TTC549 (cell line): ENCODE results near the gene MSMO1.
A peak's percentile ranks its signal among the peaks of the same experiment; 100 is the strongest.
"Not testable (repeated sequence)": the region's sequence is repeated elsewhere in the genome, so short reads cannot be mapped to it uniquely, and the experiment has no call there.

Experiments used
- FAIRE-seq: peaks from 2 replicates; lab custom pipeline; 2012; peaks lifted over from hg19 to GRCh38; lab: Jason Lieb, UNC

MSMO1 gene

DNA sequence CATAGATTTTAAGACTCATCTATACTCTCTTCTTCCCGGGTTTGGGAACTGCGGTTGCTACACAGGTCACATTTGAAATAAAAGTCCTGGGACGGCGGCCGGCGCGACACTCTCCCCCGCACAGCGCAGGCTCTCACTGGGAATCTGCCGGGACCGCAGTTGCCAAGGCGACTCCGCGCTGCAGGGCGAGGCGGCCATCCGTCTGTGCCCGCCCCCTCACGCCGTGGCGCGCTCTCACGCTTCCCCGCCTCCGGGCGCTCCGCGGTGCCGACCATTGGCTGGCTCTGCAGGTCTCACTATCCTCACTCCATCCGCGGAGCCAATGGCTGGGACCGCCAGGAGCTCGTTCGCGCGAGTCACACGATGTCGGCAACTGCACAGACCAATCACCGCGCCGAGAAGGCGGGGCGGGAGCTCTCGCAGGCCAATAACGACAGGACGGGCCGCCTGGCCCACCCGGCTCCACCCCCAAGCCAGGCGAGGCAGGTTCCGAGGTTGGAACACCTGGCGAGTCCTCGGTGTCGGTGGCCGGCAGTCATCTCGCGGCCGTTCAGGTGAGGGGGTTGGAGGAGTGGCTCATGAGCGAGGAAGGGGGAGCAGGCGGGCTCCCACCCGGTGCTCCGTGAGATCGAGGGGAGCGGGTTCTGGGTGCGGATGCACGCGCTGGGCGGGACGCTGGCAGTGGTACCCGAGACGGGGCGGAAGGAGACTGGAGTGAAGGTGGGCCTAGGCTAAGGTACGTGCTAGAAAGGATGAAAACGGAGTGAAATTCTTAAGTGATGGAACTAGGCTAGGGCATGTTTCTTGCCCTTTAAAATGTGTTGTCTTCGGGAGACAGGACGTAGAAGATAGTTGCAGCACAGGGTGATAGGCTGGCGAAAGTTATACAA lies at the start of gene MSMO1:
MSMO1 (plus strand) TSS at position 459 of the 890 bp plus-strand sequence. CDS start 5,702 bp downstream, outside the sequence.
- FAIRE-seq: peak; percentile 78

DNA sequence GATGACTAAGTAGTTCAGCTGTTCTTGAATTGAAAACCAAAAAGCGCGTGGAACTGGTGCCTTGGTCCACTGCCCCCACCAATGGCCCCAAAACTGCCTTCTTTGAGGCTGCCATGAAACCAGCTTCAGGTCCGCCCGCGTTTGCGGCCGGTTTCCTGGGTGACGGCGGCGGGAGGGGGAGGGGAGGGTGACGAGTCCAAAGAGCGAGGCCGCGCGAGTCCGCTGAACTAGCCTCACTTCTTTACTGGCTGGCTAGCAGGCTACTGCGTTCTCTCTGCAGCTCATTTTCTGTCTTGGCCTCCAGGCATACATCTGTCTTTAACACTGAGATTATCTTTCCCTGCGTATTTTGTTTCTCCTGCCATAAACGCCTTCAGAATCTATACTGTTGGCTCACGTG lies 47.9 kb upstream of the MSMO1 start:
- not testable (repeated sequence) for FAIRE-seq

DNA sequence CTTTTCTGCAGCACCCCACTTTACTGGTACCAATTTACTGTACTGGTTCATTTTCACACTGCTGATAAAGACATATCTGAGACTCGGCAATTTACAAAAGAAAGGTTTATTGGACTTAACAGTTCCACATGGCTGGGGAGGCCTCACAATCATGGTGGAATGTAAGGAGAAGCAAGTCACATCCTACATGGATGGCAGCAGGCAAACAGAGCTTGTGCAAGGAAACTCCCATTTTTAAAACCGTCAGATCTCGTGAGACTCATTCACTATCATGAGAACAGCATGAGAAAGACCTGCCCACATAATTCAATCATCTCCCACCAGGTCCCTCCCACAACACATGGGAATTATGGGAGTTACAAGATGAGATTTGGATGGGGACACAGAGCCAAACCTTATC lies 42.8 kb upstream of the MSMO1 start:
- FAIRE-seq: not testable (repeated sequence)

GRCh38 chr4:165286619-165287340 lies 40.7 kb upstream of the MSMO1 start:
- FAIRE-seq: not testable (repeated sequence)

- no peak for FAIRE-seq
Observed at GRCh38 chr4:165288226-165288625, 39.2 kb upstream of the MSMO1 start.

DNA sequence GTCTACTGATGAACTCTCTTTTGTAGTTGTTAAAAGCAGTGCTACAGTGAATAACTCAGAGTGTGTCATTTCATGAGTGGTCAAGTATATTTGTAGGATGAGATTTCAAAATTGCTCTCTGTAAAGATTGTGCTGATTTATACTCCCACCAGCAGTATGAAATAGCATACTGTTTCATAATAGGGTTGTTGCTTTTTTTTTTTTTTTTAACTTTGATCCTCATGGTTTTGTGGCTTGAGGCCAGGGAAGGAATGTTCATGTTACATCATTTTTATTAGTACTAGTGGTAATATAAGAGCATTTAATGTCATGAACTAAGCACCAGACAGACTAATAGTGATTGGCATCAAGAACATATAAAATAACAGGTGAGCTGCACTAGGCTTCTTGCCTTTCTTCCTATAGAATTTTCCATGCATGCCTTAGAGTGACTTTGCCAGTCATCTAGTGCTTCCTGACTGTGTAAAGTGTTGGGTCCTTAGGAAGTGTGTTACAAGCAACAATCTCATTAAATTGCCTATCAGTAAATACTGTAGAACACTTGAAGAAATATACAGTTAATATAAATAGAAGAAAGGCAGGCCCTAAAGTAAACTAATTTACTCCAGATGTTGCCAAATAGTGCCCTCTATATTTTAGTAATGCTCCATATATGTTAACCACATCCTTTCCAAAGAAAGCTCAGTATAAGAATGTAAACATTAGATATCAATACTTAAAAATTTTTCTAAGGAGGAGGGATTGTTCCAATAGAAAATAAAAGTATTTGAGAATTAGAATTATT lies 38.6 kb upstream of the MSMO1 start:
- no peak for FAIRE-seq

GRCh38 chr4:165289423-165289785 lies 38.1 kb upstream of the MSMO1 start:
- no peak for FAIRE-seq

GRCh38 chr4:165293061-165293460 lies 34.4 kb upstream of the MSMO1 start:
- FAIRE-seq: no peak

DNA sequence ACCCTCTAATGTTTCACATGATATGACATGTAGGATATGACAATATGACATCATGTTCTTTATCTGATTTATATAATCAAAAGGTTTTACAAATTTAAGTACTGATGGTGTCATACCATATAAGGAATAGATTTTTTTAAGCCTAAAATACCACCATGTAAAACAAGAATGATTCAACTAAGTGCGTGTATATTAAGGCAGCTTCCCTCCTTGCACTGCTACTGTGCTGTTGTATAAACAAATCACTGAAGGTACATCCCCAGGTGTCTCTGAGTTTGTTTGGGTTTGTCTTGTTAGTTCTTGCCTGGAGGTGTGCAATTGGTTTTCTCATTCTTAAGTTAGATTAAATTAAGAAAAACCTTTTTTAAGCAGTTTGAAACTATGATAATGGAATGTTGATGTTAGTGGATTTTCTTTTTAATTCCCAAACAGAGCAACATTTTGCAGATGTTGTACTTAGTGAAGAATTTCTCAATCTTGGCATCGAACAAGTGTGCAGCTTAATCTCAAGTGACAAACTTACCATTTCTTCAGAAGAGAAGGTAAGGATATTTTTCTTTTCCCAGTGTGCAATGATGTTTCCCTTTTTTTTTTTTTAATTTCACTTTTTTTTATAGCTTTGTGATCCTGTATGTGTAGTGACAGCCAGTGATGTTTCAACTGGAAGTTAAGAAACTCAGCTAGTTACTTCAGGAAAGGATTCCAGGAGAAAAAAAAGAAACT lies 33.4 kb upstream of the MSMO1 start:
- no peak for FAIRE-seq

DNA sequence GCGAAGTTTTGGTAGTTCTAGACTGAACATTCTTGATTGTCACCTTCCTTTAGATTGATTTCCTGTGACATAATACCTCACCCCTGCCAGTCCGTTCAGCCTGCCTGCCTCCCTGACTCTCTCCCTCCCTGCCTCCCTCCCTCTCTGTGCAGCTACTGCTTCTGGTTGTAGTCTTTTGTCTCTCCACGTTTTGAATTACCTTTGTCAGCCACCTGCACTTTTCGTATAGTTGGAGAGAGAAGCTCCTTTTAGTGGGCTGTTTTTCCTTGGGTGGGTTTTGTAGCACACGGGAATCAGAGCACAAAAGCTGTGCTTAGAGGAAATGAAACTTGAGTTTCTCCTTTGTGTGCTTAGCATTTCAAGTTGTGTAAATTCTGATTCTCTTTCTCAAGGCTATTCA lies 32.6 kb upstream of the MSMO1 start:
- no peak for FAIRE-seq

- no peak for FAIRE-seq
Observed at GRCh38 chr4:165297626-165298025, 29.8 kb upstream of the MSMO1 start.

GRCh38 chr4:165299399-165300060 lies 27.9 kb upstream of the MSMO1 start:
- no peak for FAIRE-seq

DNA sequence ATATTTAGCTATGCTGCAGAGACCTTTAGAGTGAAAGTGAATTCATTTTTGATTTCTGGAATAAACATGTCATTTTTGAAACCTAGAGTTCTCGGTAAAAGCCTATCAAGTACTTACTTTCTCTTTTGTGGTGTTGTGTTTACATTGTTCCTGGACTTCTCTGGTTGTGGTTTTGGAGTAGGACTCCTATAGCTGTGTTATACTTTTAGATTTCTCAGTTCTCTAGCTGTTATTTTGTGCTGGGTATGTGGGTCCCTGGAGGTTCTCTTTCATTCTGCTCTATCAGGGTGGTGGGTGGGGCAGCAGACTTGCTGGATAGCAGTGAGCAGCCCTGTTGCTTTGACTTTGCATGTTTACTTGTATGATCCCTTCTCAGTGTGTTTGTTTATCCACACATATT lies 25.6 kb upstream of the MSMO1 start:
- FAIRE-seq: no peak

DNA sequence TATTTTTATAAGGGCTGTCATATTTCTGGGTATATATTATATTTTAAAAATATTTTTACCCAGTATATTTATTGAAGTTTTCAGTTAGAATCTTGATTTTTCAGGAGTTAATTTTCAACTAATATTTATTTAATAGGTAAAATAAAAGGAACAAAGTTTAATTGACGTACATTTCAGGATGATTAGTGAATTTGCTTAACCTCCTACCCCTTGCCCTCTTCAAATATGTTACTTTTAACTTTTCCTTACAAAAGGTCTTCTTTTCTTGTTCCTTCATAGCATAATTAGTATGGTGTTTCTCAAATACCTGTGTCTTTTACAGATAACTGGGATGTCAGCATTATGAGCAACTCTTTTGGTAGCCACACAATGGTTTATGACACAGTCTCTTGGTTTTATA lies 24.8 kb upstream of the MSMO1 start:
- FAIRE-seq: no peak

DNA sequence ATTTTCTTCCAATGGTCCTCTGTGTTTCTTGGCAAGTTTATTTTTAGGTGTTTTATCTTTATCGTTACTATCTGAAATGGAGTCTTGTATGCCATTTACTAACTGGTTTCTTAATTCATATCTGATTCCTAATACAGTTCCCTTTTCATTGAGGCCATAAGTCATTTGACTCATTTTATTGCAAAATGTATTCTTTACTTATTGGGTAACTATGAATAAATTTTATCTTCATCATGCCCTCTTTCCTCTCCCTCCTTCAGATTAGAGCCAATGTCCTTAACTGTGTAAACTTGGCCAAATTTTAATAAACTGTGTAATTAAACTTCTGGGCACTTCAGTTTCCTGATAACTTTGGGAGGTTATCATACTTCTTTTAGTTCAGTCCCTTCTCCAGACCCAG lies 19.3 kb upstream of the MSMO1 start:
- FAIRE-seq: no peak

GRCh38 chr4:165308606-165309005 lies 18.9 kb upstream of the MSMO1 start:
- no peak for FAIRE-seq

GRCh38 chr4:165309456-165309855 lies 18.0 kb upstream of the MSMO1 start:
- no peak for FAIRE-seq

DNA sequence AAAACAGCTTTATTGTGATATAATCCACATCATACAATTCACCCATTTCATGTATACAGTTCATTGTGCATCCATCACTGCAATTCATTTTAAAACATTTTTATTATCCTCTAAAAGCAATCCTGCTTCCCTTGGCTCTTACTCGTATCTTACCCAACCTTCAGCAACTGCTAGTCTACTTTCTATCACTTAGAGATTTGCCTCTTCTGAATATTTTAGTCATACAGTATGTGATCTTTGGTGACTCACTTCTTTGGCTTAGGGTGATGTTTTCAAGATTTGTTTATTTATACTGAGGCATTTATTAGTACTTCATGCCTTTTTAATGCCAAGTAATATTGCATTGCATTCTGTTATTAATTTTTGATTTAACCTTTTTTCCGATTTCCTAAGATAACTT lies 15.0 kb upstream of the MSMO1 start:
- FAIRE-seq: no peak

DNA sequence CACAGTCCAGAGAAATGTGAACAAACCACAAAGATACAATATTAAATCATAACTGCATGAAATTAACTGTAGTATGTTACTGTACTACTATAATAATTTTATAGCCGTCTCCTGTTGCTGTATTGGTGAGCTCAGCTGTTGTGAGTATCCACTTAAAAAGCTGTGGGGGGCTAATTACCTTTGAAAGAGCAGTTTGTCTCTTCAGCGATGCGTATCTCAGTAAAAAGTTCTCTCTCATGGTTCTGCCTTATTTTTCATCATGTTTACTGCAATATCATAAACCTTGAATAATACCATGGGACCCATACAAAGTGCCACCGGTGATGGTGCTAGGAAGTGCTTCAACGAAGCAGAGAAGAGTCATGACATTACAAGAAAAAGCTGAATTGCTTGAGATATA lies 8.4 kb upstream of the MSMO1 start:
- no peak for FAIRE-seq

- FAIRE-seq: no peak
Observed at GRCh38 chr4:165319509-165319908, 8.0 kb upstream of the MSMO1 start.

- FAIRE-seq: no peak
Observed at GRCh38 chr4:165324236-165324917, 3.1 kb upstream of the MSMO1 start.
